NCI-H2227 treated with DMSO at 0.1 percent for 48 hours (cell line): Measurements from ENCODE around the gene ANKRD13B.
"Not testable (repeated sequence)": the region's sequence is repeated elsewhere in the genome, so short reads cannot be mapped to it uniquely, and the experiment has no call there.

Experiments used
- DNase-seq: peaks from one replicate; lab custom pipeline; 2025; lab: John Stamatoyannopoulos, UW

ANKRD13B gene

GRCh38 chr17:29642171-29642611 is 49.3 kb downstream of the ANKRD13B start:
- no peak for DNase-seq

DNA sequence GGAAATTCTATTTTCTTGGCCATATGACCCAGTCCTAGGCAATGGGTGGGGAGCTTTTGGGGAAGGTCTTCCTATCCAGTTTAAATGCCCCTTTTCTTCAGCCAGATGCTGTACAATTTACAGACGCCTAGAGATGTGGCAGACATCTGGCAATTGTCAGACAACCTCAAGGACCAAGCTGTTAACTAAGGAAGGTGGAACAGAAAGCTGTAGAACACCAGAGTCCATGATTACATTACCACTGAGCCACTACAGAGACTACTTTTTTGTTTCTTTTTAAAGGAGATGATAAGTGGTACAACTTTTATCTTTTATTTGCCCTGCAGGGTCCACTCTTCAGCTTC is 50.9 kb downstream of the ANKRD13B start:
- DNase-seq, result no peak

DNA sequence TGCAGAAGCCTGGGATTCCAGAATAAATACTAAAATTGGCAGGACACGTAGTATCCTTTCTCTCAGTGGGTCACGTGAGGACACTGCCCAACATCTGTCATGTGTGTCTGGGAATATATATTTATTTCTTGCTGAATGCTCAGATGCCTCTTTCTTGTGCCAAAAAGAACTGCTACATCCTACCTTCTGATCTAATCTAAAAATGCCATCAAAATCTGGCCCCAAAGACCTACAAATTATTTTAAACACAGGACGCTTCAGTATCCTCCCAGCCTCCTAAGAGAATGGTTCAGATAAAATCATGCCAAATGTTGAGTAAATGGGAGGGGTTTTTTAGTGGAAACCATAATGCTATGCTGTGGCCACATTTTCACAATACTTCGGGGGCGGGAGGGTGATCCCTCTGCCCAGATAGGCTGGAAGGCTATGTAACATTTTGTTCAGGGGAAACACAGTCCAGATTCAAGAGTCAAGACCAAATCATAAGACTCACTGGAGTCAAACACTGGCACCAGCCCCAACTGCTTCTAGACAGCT is 52.7 kb downstream of the ANKRD13B start:
- no peak for DNase-seq

DNA sequence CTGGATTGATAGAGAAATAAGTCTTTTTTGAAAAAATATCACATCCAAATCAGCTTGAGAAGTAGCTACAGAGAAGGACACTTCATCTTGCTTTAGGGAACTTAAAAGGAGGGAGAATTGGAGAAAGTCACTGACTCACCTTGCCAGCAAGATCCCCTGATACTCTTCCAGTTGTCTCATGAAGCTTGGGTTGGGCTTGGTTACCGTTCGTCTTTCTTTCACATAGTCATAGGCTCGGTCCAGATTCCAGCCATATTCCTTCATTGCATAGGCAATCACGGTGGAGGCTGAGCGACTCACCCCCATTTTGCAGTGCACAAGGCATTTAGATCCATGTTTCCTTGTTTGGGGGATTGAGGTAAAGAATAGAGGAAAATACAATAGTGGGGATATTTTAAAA is 55.1 kb downstream of the ANKRD13B start:
- DNase-seq, result no peak

GRCh38 chr17:29649359-29649758 is 56.4 kb downstream of the ANKRD13B start:
- DNase-seq, result no peak

GRCh38 chr17:29650396-29650795 is 57.5 kb downstream of the ANKRD13B start:
- DNase-seq, result no peak

GRCh38 chr17:29651913-29652312 is 59.0 kb downstream of the ANKRD13B start:
- DNase-seq, result not testable (repeated sequence)

DNA sequence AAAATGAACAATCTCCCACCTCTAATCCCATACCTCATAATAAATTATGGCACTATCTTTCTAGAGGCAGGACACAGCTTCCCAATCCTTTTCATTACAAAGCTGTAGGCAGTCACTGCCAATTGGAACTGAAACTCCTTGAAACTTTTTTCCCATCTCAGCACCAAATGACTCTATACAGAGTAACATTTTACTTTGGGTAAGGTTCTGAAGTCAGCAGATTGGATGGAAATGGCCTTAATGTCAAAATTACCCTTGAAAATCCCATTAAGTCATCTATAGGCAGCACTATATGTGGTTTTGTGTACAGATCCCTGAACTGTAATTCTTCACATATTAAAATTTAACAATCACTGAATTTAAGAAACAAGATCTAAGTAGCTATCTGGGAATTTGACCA is 60.0 kb downstream of the ANKRD13B start:
- no peak for DNase-seq

GRCh38 chr17:29653995-29654714 is 61.2 kb downstream of the ANKRD13B start:
- no peak for DNase-seq

DNA sequence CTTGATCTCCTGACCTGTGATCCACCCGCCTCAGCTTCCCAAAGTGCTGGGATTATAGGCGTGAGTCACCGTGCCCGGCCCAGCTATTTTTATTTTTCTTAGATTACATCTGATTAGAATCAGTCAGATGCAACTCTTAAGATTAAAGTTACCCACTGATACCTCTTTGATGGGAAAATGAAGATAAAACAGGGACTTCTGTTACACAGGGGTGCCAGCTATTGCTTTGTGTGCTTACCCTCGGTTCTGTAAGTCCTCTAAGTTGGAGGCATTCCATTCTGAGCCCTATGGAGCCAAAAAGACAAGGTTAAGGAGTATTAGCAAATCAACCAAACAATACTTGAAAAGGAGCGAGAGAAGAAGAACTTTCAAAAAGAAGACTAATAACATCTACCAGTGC is 62.4 kb downstream of the ANKRD13B start:
- no peak for DNase-seq

DNA sequence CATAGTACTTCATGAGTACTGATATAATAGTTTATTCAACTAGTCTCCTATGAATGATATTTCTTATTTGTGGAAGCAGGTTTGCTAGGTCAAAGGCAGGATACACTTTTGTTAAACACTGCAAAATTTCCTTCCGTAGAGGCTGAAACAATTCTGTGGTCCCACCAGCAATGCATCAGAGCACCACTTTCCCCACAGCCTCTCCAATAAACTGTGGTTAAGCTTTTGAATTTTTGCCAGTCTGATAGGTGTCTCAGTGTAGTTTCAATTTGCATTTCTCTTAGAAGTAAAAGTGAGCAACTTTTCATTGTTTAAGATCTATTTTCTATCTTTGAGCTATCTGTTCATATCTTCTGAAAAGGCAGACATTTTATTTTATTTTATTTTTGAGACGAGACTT is 66.2 kb downstream of the ANKRD13B start:
- no peak for DNase-seq

DNA sequence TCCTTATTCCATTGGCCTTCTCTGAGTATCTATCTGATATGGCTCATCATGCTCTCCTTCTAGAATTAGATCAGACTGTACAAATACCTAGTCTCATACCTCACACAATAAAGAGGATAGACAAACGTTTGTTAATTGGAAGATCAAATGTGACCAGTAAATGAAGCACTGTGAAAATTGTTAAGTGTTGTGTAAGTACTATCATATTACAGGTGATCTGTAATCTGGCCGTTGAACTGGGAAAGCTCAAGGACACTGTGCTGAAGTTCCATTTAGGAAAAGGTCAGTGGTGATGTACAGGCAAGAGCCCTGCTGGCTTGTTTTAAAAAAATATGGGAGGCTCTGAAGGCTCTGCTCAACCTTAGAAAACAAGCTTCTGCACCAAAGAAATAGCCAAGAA is 68.3 kb downstream of the ANKRD13B start:
- no peak for DNase-seq

DNA sequence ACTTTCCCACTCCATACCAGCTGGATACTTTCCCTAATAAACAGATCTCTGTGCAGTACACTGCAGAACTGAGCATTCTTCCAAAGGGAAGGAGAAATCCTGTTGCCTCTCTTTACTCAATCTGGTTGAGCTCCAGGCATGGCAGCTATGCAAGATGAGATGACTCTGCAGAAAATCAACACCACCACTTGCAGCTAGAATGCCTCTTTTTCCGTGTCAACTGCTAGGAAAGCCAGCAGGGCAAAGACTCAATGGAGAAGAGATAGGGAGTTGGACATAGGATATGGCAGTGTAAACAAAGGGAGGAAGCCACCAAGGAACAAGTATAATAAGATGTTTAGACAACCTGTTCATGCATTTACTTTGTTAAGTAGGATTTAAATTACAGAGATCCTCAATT is 70.2 kb downstream of the ANKRD13B start:
- no peak for DNase-seq
